HG03432 (cell line): ENCODE data around the gene CISH.
A peak's percentile ranks its signal among the peaks of the same experiment; 100 is the strongest.

Source experiments
- ATAC-seq: cut with Tn5 transposase; IDR thresholded peaks from one replicate; pipeline ENCODE4 v1.9.1; 2021; ENCODE audit warnings: mild to moderate bottlenecking, moderate library complexity; ENCODE audit not compliant: unreplicated experiment

Gene CISH

DNA sequence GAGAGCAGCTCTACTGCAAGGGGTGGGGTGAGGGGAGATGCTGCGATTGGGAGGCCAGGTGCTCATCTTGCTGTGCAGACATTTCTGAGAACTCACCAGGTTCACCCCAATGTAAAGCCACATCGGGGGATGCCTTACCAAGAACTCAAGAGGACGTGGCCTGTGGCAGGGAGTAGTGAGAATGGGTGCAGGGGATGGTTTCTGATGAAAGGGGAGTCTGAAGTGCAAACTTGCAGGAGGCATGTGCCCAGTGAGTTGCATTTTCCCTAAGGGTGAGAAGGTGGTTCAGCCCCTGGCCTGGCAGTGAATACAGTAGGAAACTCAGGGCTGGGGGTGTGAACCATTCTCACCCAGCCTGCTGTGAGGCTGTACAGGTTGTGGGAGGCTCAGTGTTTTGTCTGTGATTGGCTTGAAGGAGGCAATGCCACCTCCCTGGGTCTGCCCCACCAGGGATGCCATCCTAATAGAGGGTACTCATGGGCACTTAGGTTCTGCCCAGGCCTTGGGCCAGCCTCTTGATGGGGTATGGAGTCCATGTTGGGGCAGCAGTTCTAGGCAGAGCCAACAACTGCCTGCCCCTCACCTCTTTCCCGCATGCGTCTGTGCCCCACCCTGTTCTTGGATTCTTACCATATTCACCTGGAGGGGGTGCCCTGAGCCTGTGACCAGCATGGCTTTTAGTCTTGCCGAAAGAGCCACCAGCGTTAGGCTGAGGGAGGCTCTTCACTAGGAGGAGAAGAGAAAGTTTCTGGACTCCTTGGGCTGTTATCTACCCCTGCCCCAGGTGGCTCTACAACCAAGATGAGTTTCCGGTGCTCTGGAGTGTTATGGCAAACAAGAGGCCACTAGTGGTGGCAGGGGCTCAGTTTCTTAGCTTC, 37.8 kb downstream of the CISH start:
- no peak for ATAC-seq

GRCh38 chr3:50572801-50573371, 38.7 kb downstream of the CISH start:
- no peak for ATAC-seq

DNA sequence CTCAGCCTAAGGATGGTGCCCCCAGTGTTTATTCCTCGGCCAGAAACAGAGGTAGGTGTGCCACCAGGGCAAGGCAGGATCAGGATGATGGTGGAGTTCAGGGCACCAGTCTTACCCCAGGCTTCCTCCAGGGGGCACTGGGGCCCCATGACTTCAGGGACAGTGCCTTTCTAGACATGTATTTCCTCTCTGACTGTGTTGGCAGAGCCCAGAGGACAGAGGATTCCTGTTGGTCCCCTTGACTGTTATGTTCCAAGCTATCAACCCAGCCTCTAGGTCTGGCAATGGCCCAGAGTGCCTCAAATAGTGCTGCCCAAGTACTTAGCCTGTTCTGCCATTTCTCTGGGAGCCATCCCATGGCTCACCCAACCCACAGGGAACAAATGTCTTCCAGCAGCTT, 39.4 kb downstream of the CISH start:
- no peak for ATAC-seq

GRCh38 chr3:50571486-50571885, 40.1 kb downstream of the CISH start:
- ATAC-seq = no peak

DNA sequence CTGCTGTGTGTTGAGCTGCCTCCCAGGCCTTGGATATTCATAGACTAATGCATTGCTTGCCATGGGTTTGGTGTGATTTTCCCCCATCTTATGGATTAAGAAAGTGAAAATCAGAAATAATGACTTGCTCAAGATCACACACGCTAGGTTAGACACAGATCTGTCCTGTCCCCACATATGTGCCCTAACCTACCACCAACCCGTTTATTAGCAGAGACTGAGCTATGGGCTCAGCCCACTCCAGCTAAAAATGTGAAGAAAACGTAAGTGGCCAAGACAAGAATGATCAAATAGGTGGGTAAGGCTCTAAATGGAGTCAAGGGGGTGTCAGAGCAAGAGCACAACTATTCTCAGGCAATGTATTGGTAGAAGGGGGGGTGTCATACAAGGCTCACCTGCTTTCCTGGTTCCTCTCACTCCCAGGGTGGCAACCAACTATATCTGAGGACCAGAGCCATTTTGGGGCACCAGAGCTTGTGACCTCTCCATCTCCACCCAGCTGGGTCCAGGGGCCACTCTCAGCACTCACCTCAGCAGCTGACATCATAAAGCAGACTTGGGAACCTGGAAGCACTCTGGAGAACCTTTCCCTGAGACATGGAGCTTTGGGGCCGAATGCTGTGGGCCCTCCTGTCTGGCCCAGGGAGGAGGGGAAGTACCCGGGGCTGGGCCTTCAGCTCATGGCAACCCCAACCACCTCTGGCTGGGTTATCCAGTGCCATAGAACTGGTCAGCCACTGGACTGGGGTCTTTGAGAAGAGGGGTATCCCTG, 40.9 kb downstream of the CISH start:
- ATAC-seq = no peak

DNA sequence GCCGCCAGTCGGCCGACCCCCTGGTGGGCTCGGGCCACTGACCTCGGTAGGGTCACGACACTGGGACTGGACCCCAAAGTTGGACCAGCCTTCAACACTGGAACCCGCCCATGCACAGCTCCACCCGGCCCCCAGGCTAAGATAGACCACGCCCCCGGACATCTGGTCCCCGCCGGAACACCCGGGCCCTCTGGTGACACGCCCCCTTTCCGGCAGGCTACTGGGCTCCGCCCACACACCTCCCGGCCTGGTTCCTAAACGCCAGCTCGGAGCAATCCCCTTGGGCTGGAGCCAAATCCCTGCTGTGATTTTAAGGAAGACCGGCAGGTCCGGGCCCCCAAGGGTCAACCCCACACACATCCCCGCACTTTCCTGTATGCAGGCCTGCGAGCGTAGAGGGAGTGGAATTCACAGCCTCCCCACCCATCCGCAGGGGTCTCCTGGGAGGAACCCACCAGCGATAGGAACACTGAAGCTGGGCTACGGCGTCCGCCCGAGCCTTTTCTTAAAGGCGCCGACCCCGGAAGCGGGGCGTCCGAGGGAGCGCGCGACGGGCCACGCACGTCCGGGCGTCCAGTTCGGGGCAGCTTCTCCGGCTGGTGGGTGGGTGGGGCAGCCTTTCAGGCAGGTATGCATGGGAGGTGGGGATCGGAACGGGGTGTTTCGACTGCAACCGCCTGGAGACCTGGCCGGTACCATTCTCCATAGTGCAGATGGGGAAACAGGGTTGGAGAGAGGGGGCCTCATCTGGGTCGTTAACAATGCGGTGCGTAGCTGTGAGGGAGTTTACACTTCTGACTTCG, 42.4 kb downstream of the CISH start, which contains the start of gene HEMK1:
TSS of gene HEMK1 (plus strand) at position 576 of the 803 bp plus-strand sequence. CDS start 1,583 bp downstream, outside the sequence.
- peak; percentile 68 for ATAC-seq

GRCh38 chr3:50567386-50568167, 44.0 kb downstream of the CISH start, which contains the start of gene C3orf18:
C3orf18 (minus strand) TSS chr3:50567747; CDS start chr3:50565699, 2,048 bp downstream.
- ATAC-seq = peak; percentile 82

GRCh38 chr3:50567011-50567385, 44.6 kb downstream of the CISH start:
- ATAC-seq = no peak

GRCh38 chr3:50564321-50564720, 47.3 kb downstream of the CISH start:
- no peak for ATAC-seq

- ATAC-seq = no peak
Measured at GRCh38 chr3:50563867-50564266, 47.7 kb downstream of the CISH start.

GRCh38 chr3:50562861-50563260, 48.7 kb downstream of the CISH start:
- ATAC-seq = no peak

GRCh38 chr3:50559702-50560101, 51.9 kb downstream of the CISH start:
- no peak for ATAC-seq

GRCh38 chr3:50557915-50558314, 53.7 kb downstream of the CISH start:
- ATAC-seq = no peak

- no peak for ATAC-seq
Measured at GRCh38 chr3:50557106-50557505, 54.5 kb downstream of the CISH start.
